Lower lobe of right lung (tissue), 2 donors: Measurements from ENCODE around the gene OR8B4. TPM values are rescaled to one million over a fixed set of nuclear protein-coding genes. Genes with fewer than 3 reads are reported as not detected.

Experiments
- ATAC-seq, 2 donors: fragments of 200-7000 bp; cut with Tn5 transposase; one replicate each; pipeline ENCODE4 v1.9.1; 2020 to 2022; ENCODE audit warnings: mild to moderate bottlenecking in 2 of 2, moderate library complexity in 2 of 2
- DNase-seq: peaks from one replicate; pipeline ENCODE4 v3.0.0-alpha.2; 2020
- H3K27ac ChIP-seq: fragments of 200-600 bp; one replicate; pipeline ENCODE4 v1.8.0; 2022
- H3K27me3 ChIP-seq: fragments of 200-600 bp; one replicate; pipeline ENCODE4 v1.8.0; 2022; ENCODE audit warnings: low read depth
- H3K36me3 ChIP-seq: fragments of 200-600 bp; one replicate; pipeline ENCODE4 v1.8.0; 2022; ENCODE audit warnings: mild to moderate bottlenecking
- H3K4me1 ChIP-seq: fragments of 200-600 bp; one replicate; pipeline ENCODE4 v1.8.0; 2022
- H3K4me3 ChIP-seq: fragments of 200-600 bp; one replicate; pipeline ENCODE4 v1.8.0; 2022; ENCODE audit warnings: mild to moderate bottlenecking
- H3K9me3 ChIP-seq: fragments of 200-600 bp; one replicate; pipeline ENCODE4 v1.8.0; 2022
- CTCF ChIP-seq: fragments of 200-600 bp; IDR thresholded peaks from one replicate; pipeline ENCODE4 v1.8.0; 2022; ENCODE audit warnings: antibody characterized with exemption, mild to moderate bottlenecking
- intact Hi-C: fragments of 100-400 bp; cut with DNase I; formaldehyde crosslinking; loops from one replicate; pipeline ENCODE4 v1.11.0; 2022
- total RNA-seq: library from RNA; stranded (reverse); fragmentation: NEBNext Ultra II Directional; extraction: Animal tissue kit (Norgen Biotek cat#: 25700); gene quantifications from one replicate; pipeline ENCODE4 v1.2.1, GENCODE V29; 2021
- donor health status: DM: no; HTN: yes; CAD: no; lungs with severe emphysema.

The OR8B4 gene
- total RNA-seq, 1 donor from 2014 or later, result not detected

DNA sequence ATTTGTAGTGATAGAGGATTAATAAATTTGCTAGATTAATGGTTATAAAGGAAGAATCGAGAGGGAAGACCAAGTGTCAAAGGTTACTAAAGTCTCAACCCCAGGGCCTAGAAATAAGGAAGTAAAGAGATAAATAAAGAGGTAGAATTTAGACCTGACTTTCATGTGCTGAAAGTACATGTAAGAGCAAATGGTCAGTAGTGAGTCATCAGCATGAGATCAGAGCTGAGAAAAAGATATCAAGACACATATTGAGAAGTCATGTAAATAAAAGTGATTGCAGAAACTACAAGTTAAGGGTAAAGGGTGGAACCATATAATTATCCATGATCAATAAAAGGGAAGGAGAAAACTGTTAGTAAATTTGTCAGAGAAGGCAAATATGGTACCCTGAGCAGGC is 22.2 kb upstream of the OR8B4 start:
- no peak overlapping the region for H3K4me3 ChIP-seq

DNA sequence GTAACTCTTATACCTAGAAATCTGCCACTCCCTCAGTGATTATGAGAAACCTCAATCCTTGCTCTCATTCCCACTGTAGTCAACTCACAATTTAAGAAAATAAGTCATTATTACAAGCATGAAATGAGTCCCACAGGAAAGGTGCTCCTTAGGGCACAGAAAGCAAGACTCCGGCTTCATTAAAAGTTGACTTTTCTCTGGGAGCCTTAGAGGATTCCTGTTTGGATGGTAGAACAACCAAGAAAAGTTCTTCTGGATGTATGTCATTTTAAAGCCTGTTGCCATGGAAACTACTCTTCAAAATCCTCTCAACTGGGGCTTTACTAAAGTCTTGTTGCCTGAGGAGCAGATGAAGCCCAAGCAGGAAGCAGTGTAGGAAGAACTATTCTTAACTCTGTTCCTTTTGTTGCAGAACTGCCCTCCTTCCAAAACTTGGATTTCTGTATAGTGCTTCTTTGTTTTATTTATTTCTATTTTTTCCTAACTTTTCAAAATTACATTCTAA is 21.0 kb upstream of the OR8B4 start, which contains the start of gene OR8B8:
OR8B8 (minus strand) TSS at position 51 of the 505 bp plus-strand sequence. CDS start 4,611 bp downstream, outside the sequence.
- no peak for TF ChIP-seq CTCF
- intact Hi-C loops, result no loop called here
- H3K36me3 ChIP-seq, result no peaks in the 10 kb centered on the region
- no peak within 1 kb of the TSS for H3K4me3 ChIP-seq
- DNase-seq, result no peak
- ATAC-seq, result no peak
- no peaks in the 10 kb centered on the region for H3K4me1 ChIP-seq
- H3K27me3 ChIP-seq, result no peaks in the 10 kb centered on the region
- H3K27ac ChIP-seq, result no peak within 1 kb of the TSS
- no peaks in the 10 kb centered on the region for H3K9me3 ChIP-seq

More for the DNA sequence above, 22.2 kb upstream of the OR8B4 start:
- no peak for ATAC-seq
- no peak for TF ChIP-seq CTCF
- Histone ChIP-seq H3K9me3 (no peaks in the 10 kb centered on the region), H3K36me3 (no peaks in the 10 kb centered on the region), H3K27me3 (no peaks in the 10 kb centered on the region), H3K4me1 (no peaks in the 10 kb centered on the region), H3K27ac (no peak overlapping the region)
- intact Hi-C loops, result no loop called here
- DNase-seq, result no peak

GRCh38 chr11:124442847-124443246 is 18.2 kb upstream of the OR8B4 start:
- Histone ChIP-seq H3K4me1 (no peaks in the 10 kb centered on the region), H3K36me3 (no peaks in the 10 kb centered on the region), H3K9me3 (no peaks in the 10 kb centered on the region), H3K4me3 (no peak overlapping the region), H3K27me3 (peaks cover 8% of the 10 kb centered on the region), H3K27ac (no peak overlapping the region)
- no peak for TF ChIP-seq CTCF
- DNase-seq, result no peak
- intact Hi-C loops, result no loop called here
- no peak for ATAC-seq

- Histone ChIP-seq H3K36me3 (no peaks in the 10 kb centered on the region), H3K4me3 (no peak overlapping the region), H3K27ac (no peak overlapping the region), H3K27me3 (peaks cover 8% of the 10 kb centered on the region), H3K4me1 (no peaks in the 10 kb centered on the region), H3K9me3 (no peaks in the 10 kb centered on the region)
- intact Hi-C loops, result no loop called here
- DNase-seq (no peak), ATAC-seq (no peak)
- TF ChIP-seq CTCF, result no peak
Measured at GRCh38 chr11:124442442-124442841, 17.8 kb upstream of the OR8B4 start.

GRCh38 chr11:124441519-124441918 is 16.8 kb upstream of the OR8B4 start:
- Histone ChIP-seq H3K27me3 (peaks cover 8% of the 10 kb centered on the region), H3K4me1 (no peaks in the 10 kb centered on the region), H3K4me3 (no peak overlapping the region), H3K9me3 (no peaks in the 10 kb centered on the region), H3K36me3 (no peaks in the 10 kb centered on the region), H3K27ac (no peak overlapping the region)
- DNase-seq, result no peak
- intact Hi-C loops, result no loop called here
- TF ChIP-seq CTCF, result no peak
- ATAC-seq, result no peak
